Measurements from ENCODE around the gene CCDC43. TPM values are rescaled to one million over a fixed set of nuclear protein-coding genes. Genes with fewer than 3 reads are reported as not detected.
A peak's percentile ranks its signal among the peaks of the same experiment; 100 is the strongest.

CCDC43 gene
- total RNA-seq, 1 donor from 2014 or later, result 18.4 TPM

DNA sequence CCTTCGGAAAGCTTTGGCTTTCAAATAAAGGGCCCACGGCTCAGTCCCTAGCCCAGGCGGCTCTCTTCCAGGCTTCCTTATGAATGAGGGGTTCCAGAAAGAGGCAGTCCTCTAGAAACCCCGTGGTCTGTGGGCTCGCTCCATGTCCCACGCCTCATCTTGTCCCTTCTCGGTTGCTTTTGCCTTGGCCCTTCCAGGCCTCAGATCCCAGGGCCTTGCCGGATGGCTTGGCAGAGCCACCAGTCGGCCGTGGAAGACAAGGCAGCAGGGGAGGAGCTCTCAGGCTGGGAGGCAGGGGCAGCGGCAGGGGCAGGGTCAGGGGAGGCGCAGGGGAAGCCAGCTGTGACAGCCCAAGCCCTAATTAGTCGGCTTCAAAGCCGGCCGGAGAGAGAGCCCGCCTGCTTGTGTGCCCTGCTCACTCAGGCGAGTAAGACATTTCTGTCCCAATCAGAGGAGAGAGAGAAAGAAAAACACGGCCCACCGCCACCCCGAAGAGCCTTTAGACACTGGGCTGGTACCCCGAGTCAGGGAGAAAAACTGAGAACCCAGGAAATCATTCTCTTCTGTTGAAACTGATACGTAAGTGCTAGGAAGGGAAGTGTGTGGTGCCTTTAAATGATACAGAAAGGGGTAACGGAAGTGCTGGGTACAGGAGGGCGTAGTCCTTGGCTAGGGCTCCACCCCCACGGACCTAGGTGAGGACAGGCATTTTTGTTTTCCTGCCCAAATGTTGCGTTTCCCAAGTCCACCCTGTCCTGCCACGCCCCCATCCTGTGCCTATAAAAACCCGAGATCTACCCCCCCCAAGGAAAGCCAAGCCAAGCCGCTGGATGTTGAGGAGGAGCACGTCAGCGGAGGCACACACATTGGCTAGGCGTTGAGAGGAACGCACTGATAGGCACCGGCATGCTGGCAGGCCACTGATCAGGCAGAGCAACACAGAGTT is 61.1 kb downstream of the CCDC43 start:
- H3K27me3 ChIP-seq (ENCODE audit: low read depth), result peaks cover 6% of the 10 kb centered on the region
- no peak for TF ChIP-seq CTCF (IDR thresholded peaks at IDR 0.05)
- no peaks in the 10 kb centered on the region for H3K36me3 ChIP-seq
- H3K9me3 ChIP-seq, result no peaks in the 10 kb centered on the region
- DNase-seq (peak; percentile 57), ATAC-seq (peak; percentile 39 to 68)
- intact Hi-C loops (cut with DNase I), result no loop called here
- H3K4me3 ChIP-seq, result peak overlapping the region; percentile 20
- H3K27ac ChIP-seq, result no peak overlapping the region
- no peaks in the 10 kb centered on the region for H3K4me1 ChIP-seq

DNA sequence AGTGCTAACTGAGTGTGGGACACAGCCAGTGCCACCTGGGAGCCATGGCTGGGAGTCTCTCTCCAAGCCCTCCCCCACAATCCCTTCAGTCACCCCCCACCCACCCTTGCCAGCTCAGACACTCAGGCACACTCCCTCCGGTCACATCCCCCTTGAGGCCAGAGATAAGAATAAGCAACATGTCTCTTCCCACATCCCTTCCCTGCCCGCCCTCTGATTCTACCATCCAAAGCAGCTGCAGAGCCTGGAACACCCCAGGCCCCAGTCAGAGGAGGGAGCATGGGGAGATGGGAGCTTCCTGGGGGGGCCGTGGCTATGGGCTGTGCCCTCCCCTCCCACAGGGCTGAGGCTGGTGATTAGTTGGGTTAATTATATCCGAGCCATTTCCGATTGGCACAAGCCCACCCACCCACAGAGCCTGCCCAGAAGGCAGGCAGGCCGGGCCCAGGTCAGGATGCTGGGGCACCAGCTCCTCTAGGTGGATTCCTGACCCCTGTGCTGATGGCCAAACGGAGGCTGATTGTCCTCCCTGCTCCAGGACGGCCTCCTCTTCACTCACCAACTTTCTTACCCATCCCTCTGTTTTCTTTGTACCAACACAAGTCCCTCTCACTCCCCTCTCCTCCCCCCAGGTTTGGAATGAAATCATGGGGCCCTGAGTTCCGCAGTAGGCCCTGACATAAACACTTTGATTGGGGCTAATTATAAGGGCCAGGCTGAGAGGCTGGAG is 61.9 kb downstream of the CCDC43 start:
- Histone ChIP-seq H3K36me3 (no peaks in the 10 kb centered on the region), H3K9me3 (no peaks in the 10 kb centered on the region), H3K27me3 (ENCODE audit: low read depth) (peaks cover 3% of the 10 kb centered on the region), H3K4me3 (peak overlapping the region; percentile 20), H3K27ac (no peak overlapping the region), H3K4me1 (no peaks in the 10 kb centered on the region)
- DNase-seq (no peak), ATAC-seq (peak in 1 of 2 donors; percentile 27)
- no peak for TF ChIP-seq CTCF (IDR thresholded peaks at IDR 0.05)
- intact Hi-C loops (cut with DNase I), result no loop called here

Other genes with a start within 250 kb of the CCDC43 start
- 48.3 TPM for gene GPATCH8, start 186.4 kb downstream of the CCDC43 start, total RNA-seq
- 7.4 TPM for gene FZD2, start 132.3 kb downstream of the CCDC43 start, total RNA-seq
- not detected for gene MEIOC, start 33.3 kb downstream of the CCDC43 start, total RNA-seq
- gene DBF4B, start 18.9 kb upstream of the CCDC43 start, total RNA-seq, result 6.8 TPM
- 0.41 TPM for gene ADAM11, start 69.2 kb upstream of the CCDC43 start, total RNA-seq
- gene GJC1, start 140.5 kb upstream of the CCDC43 start, total RNA-seq, result 18.4 TPM
- gene HIGD1B, start 158.1 kb upstream of the CCDC43 start, total RNA-seq, result 22.3 TPM
- 108 TPM for gene EFTUD2, start 209.7 kb upstream of the CCDC43 start, total RNA-seq
- not detected for gene GFAP, start 225.7 kb upstream of the CCDC43 start, total RNA-seq

Measured in lower lobe of right lung (tissue), 2 donors.